Activated CD4-positive, alpha-beta T cell treated with anti-CD3 and anti-CD28 coated beads, Interleukin-2, Interleukin-6, amounts not matched to agents 100 ng/mL and 50 ng/mL, durations not matched to agents 16 hours and 8 hours (primary cell): Measurements from ENCODE around the gene S1PR3.
A peak's percentile ranks its signal among the peaks of the same experiment; 100 is the strongest.

Source experiments
- DNase-seq: peaks from one replicate; pipeline ENCODE4 v3.0.0-alpha.2; 2020

S1PR3 gene

GRCh38 chr9:88993871-88994460 is 2.7 kb downstream of the S1PR3 start:
- DNase-seq, result no peak

- no peak for DNase-seq
These were observed 3.4 kb downstream of the S1PR3 start for GRCh38 chr9:88994469-88995199.

- no peak for DNase-seq
These were observed 3.9 kb downstream of the S1PR3 start for GRCh38 chr9:88995200-88995577.

DNA sequence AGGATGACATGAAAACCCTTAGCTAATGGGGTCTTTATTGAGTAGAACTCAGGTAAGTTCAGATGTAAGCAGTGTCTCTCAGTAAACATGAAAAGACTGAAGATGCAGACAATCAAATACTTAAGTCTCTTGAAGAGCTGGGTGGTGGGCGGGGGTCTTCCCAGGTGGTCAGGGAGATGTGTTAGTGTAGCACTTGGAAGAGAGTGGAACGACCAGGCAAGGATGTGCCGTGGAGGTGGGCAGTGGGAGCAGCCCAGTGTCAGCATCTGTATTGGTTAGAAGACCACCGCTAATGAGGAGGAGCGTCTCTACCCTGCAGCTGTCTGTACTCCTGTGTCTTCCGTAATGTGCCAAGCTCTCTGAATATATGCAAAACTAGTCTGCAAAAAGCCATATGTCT is 4.4 kb downstream of the S1PR3 start:
- no peak for DNase-seq

GRCh38 chr9:88996046-88996920 is 5.0 kb downstream of the S1PR3 start:
- DNase-seq, result no peak

DNA sequence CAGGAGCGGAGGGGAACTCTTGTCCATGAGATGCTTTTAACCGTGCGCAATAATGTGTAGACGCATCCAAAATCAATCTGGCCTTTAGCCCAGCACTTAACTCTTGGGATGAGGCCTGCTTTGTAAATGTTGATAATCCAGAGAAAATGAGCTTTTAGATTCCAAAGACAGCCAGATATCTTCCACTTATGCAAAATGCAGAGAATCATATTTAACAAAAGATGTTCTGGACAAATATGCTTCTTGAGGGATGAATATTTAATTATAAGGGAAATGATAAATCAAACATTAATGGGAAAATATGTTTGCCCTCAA is 5.6 kb downstream of the S1PR3 start:
- DNase-seq, result no peak

DNA sequence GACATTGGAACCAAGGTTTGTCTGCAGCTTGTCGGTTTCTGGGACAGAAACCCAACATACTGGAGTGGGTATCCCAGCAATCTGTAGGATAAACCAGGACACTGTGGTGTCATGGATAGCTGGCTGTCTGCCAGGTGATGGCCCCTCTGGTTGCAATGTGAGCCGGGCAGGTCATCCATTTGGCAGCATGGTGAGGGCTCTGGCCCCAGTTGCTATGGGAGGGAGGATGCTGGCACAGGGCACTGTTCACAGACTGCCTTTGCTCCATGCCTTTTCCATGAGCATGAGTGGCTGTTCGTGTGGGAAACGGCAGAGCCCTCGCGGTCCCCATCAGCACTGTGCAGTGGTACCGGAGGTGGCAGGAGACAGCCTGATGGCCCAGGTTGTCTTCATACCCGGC is 6.4 kb downstream of the S1PR3 start:
- DNase-seq, result no peak

DNA sequence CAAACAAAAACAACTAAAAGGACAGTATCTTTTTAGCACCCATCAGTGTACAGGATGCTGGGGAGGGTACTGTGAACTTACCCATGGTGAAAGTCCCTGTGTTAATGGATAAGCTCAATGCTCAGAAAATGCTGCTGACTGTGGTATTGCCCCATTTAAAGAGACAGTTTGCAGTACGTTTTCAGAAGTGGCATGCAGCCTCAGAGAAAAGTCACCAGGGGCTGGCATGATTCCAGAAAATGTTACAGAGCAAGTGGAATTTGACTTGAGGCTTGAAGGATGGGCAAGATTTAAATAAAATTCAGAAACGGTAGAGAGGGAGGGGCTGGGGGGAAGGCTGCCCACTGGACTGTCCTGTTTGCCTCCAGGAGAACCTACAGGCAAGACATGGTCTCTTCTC is 7.2 kb downstream of the S1PR3 start:
- DNase-seq, result no peak

DNA sequence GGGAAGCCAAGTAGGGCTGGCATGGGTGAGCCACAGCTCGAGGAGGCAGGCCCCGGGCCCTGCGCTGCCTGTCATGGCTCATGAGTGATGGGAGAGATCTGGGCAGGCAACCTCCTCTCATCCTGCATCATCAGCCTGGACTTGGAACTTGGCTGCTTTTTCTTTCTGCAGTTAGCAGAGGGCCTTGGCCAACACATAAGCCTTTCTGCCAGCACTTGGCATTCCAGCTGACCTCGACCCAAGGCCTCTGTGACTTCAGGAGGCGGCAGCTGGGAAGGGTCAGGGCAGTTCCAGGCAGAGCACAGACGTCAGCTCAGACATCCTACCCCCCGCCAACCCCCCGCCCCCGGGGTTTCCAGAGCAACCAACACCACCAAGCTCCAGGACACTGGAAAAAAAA is 7.6 kb downstream of the S1PR3 start:
- no peak for DNase-seq

- DNase-seq, result no peak
These were observed 9.1 kb downstream of the S1PR3 start for GRCh38 chr9:89000371-89000781.

DNA sequence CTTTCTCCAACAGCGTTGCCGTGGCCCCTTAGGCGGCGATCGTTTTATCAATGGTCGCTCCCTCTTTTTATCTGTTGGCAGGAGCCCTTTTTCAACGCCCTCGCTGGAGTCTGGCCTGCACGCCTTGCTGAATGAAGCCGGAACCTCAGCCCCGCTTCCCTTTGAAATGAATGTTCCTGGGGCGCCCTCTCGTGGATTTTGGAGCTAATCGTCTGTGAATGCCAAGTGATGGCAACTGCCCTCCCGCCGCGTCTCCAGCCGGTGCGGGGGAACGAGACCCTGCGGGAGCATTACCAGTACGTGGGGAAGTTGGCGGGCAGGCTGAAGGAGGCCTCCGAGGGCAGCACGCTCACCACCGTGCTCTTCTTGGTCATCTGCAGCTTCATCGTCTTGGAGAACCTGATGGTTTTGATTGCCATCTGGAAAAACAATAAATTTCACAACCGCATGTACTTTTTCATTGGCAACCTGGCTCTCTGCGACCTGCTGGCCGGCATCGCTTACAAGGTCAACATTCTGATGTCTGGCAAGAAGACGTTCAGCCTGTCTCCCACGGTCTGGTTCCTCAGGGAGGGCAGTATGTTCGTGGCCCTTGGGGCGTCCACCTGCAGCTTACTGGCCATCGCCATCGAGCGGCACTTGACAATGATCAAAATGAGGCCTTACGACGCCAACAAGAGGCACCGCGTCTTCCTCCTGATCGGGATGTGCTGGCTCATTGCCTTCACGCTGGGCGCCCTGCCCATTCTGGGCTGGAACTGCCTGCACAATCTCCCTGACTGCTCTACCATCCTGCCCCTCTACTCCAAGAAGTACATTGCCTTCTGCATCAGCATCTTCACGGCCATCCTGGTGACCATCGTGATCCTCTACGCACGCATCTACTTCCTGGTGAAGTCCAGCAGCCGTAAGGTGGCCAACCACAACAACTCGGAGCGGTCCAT is 10.0 kb downstream of the S1PR3 start:
- peak; percentile 86 for DNase-seq

- no peak for DNase-seq
These were observed 10.8 kb downstream of the S1PR3 start for GRCh38 chr9:89001917-89002540.

- DNase-seq, result no peak
These were observed 11.7 kb downstream of the S1PR3 start for GRCh38 chr9:89002987-89003386.

GRCh38 chr9:89005323-89005722 is 14.1 kb downstream of the S1PR3 start:
- no peak for DNase-seq

DNA sequence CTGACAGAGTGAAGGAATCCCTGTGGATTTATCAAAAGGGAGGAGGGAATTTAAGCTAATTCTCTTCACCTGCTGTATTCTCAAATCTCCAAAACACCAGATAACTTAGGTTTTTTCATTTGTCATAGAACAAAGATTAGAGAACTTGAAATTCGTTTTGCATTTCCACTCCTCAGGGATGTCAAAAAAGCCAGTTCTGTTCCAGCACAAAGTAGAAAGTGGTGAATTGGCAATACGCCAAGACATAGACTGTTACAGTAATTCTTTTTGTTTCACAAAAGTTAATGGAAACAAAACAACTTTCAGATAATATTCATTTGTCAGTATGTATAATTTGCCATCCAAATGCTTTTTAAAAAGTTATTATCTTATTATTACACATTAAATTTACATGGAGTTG is 15.0 kb downstream of the S1PR3 start:
- DNase-seq, result no peak

DNA sequence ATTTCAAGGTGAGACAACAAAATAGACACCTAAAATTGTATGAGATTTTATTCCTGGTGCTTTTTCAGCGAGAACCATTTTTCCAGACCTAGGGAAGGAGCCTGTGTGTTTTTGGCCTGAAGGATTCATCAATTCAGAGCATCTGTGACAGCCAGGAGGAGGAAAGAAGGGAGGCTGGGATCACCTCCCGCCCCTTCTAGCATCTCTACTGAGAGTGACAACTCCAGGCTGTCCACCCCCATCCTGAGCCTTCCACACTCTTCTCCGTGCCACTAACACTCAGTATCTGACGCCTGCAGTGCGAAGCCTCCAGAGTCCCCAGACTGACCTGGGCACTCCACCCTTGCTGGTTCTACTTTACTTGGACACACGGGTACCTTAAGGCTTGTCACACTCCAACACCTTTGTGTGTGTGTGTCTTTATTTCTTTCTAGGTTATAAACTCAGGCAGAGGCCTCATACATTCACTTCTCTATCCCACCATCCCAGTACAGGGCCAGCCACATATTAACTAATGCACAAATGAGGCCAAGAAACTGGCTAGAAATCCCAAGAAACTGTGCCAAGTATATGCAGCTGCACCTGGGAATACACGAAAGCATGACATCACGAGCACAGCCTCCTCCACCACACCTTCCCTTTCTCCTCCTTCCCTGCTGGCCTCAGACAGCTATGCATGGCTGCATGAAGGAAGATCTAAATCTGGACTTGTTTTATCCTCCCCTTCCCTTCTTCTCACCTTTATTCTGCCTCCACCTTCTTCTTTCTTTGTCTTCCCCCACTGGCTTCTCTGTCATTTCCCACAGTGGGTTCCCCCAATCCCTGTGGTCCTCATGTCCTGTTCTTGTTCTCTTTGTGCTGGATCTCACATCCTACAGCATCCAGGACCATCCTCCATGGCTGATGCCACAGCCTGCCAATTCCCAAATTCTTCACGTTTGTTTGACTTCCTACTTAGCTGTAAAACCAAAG is 16.0 kb downstream of the S1PR3 start:
- no peak for DNase-seq

DNA sequence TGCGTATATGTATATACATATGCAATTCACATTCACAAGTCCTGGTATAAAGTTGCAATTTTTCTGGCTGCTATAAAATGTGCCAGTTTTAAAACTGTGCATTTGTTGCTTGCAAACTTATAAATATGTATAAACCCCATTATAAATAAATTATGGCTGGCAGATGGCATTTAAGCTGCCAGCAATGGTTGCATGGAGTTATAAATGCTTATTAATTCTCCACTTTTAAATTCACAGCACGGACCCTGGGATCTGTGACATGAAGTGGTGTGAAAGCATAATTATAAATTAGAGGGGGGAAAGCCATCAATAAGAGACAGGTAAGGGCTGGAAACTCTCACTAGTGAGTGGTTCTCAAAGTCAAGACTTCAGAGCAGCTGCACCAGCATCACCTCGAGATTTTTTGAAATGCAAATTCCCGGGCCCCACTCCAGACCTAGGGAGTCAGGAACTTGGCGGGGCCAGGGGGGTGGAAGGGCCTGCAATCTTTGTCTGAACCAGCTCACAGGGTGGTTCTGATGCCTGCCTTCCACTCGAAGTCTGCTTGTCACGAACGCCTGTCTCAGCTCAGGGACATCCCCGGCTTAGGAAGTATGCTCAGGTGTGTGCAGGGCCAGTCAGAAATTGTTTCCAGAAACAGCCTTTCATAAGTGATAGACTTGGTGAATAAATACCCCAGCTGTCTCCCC is 16.9 kb downstream of the S1PR3 start:
- no peak for DNase-seq

- no peak for DNase-seq
These were observed 17.7 kb downstream of the S1PR3 start for GRCh38 chr9:89008744-89009545.

DNA sequence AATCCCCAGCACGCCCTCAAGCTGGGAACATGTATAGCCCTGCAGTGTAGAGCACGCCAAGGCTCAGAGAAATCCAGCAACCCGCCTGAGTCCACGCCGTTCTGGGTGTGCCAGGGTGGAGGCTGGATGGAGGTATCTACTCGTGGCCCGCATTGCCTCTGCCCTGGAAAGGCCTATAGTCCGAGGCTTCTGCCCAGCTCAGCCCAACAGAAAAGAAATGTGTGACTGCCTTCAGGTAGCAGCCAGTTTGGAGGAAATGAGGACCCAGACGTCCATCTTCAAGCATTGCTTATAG is 18.2 kb downstream of the S1PR3 start:
- DNase-seq, result no peak

DNA sequence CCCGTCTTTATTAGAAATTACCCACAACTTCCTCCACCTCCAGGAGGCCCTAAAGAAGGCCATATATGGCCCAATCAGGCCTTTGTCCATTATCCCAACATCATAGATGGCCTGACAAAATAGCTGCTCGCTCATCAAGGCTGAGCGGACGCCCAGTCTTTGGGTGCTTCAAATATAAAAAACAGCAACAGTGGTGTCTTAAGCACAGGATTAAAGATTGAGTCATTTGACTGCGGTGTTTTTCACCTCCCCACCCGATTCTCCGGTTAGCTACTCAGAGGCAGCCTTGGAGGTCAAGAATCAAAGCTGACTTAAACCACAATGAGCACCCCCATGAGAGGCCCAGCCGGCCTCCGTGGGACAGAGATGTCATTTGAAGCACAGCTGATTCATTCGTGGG is 18.8 kb downstream of the S1PR3 start:
- DNase-seq, result no peak
